NK-92 treated with Interleukin-12 subunit alpha and Interleukin-12 subunit beta, amount 100 ng/mL, for 24 hours (cell line): ENCODE measurements around the gene RYR1.
"Not testable (repeated sequence)": the region's sequence is repeated elsewhere in the genome, so short reads cannot be mapped to it uniquely, and the experiment has no call there.

Experiments used
- DNase-seq: peaks from one replicate; lab custom pipeline; 2025; lab: John Stamatoyannopoulos, UW

Gene RYR1

GRCh38 chr19:38457690-38458405 lies 24.4 kb downstream of the RYR1 start:
- DNase-seq: no peak

- no peak for DNase-seq
Observed at GRCh38 chr19:38458991-38459390, 25.5 kb downstream of the RYR1 start.

- DNase-seq: no peak
Observed at GRCh38 chr19:38463365-38463764, 29.9 kb downstream of the RYR1 start.

GRCh38 chr19:38464421-38465082 lies 31.1 kb downstream of the RYR1 start:
- no peak for DNase-seq

GRCh38 chr19:38466050-38466449 lies 32.6 kb downstream of the RYR1 start:
- DNase-seq: no peak

- DNase-seq: no peak
Observed at GRCh38 chr19:38467541-38468525, 34.3 kb downstream of the RYR1 start.

GRCh38 chr19:38469151-38469550 lies 35.7 kb downstream of the RYR1 start:
- DNase-seq: no peak

GRCh38 chr19:38470788-38471480 lies 37.4 kb downstream of the RYR1 start:
- no peak for DNase-seq

GRCh38 chr19:38472725-38473124 lies 39.2 kb downstream of the RYR1 start:
- not testable (repeated sequence) for DNase-seq

- no peak for DNase-seq
Observed at GRCh38 chr19:38473201-38473600, 39.7 kb downstream of the RYR1 start.

- DNase-seq: no peak
Observed at GRCh38 chr19:38475176-38475575, 41.7 kb downstream of the RYR1 start.

GRCh38 chr19:38478273-38478971 lies 44.9 kb downstream of the RYR1 start:
- no peak for DNase-seq

- DNase-seq: no peak
Observed at GRCh38 chr19:38482496-38482895, 49.0 kb downstream of the RYR1 start.

GRCh38 chr19:38483016-38483630 lies 49.6 kb downstream of the RYR1 start:
- DNase-seq: no peak

GRCh38 chr19:38484747-38485146 lies 51.3 kb downstream of the RYR1 start:
- DNase-seq: no peak

GRCh38 chr19:38485541-38486285 lies 52.2 kb downstream of the RYR1 start:
- no peak for DNase-seq

GRCh38 chr19:38486731-38487336 lies 53.3 kb downstream of the RYR1 start:
- DNase-seq: no peak

GRCh38 chr19:38488096-38488495 lies 54.6 kb downstream of the RYR1 start:
- DNase-seq: no peak

GRCh38 chr19:38488776-38489481 lies 55.4 kb downstream of the RYR1 start:
- no peak for DNase-seq
